Measurements from ENCODE around the gene PCSK2. TPM values are rescaled to one million over a fixed set of nuclear protein-coding genes. Genes with fewer than 3 reads are reported as not detected.

Gene PCSK2
- total RNA-seq, 2 experiments from 2014 or later: not detected

GRCh38 chr20:17287998-17288397 is 61.2 kb downstream of the PCSK2 start:
- POLR2A ChIA-PET: no interaction called here
- DNase-seq (ENCODE audit: low spot score): no peak
- Histone ChIP-seq H3K4me1 (ENCODE audit: insufficient read depth, low read length, poor library complexity, severe bottlenecking) (no peaks in the 10 kb centered on the region), H3K79me2 (ENCODE audit: insufficient read depth, low read depth, low read length) (no peaks in the 10 kb centered on the region), H4K20me1 (ENCODE audit: insufficient read depth, low read length) (no peaks in the 10 kb centered on the region), H3K27ac (ENCODE audit: low read depth, low read length, poor library complexity, severe bottlenecking) (no peak overlapping the region), H3K9me3 (ENCODE audit: low read length) (no peaks in the 10 kb centered on the region), H3K4me3 (ENCODE audit: low read depth, low read length, poor library complexity, severe bottlenecking) (no peak overlapping the region), H3K9me2 (ENCODE audit: insufficient read depth, low read length) (no peaks in the 10 kb centered on the region), H2AFZ (ENCODE audit: low read length) (no peak overlapping the region), H3K36me3 (ENCODE audit: insufficient read depth, low read length) (no peaks in the 10 kb centered on the region), H3K4me2 (ENCODE audit: low read length) (no peak overlapping the region)
- intact Hi-C loops (cut with micrococcal nuclease; ENCODE audit: unreplicated experiment): no loop called here
- TF ChIP-seq EZH2phosphoT487 (IDR thresholded peaks at IDR 0.05; ENCODE audit: borderline replicate concordance, low read depth, low read length): no peak
- CTCF ChIA-PET (ENCODE audit: unreplicated experiment): no interaction called here
- BruUV-seq (replicated peaks): no TSS peak

- Histone ChIP-seq H2AFZ (ENCODE audit: low read length) (no peak overlapping the region), H3K4me3 (ENCODE audit: low read depth, low read length, poor library complexity, severe bottlenecking) (no peak overlapping the region), H3K4me2 (ENCODE audit: low read length) (no peak overlapping the region), H4K20me1 (ENCODE audit: insufficient read depth, low read length) (no peaks in the 10 kb centered on the region), H3K27ac (ENCODE audit: low read depth, low read length, poor library complexity, severe bottlenecking) (no peak overlapping the region), H3K79me2 (ENCODE audit: insufficient read depth, low read depth, low read length) (no peaks in the 10 kb centered on the region), H3K9me2 (ENCODE audit: insufficient read depth, low read length) (no peaks in the 10 kb centered on the region), H3K36me3 (ENCODE audit: insufficient read depth, low read length) (no peaks in the 10 kb centered on the region), H3K4me1 (ENCODE audit: insufficient read depth, low read length, poor library complexity, severe bottlenecking) (no peaks in the 10 kb centered on the region), H3K9me3 (ENCODE audit: low read length) (no peaks in the 10 kb centered on the region)
- no peak for DNase-seq (ENCODE audit: low spot score)
- no TSS peak for BruUV-seq (replicated peaks)
- TF ChIP-seq CTCF (conservative IDR thresholded peaks at IDR 0.05; ENCODE audit: low read length) (no peak), EZH2phosphoT487 (IDR thresholded peaks at IDR 0.05; ENCODE audit: borderline replicate concordance, low read depth, low read length) (no peak)
- CTCF ChIA-PET (ENCODE audit: unreplicated experiment): no interaction called here
- intact Hi-C loops (cut with micrococcal nuclease; ENCODE audit: unreplicated experiment): no loop called here
- POLR2A ChIA-PET: interaction anchor here (0.7 kb wide), 1 partner anchor 71 kb away, joined by 3 read pairs; no protein-coding TSS in a partner anchor
Measured at GRCh38 chr20:17295151-17295726, 68.4 kb downstream of the PCSK2 start.

- no peaks in the 10 kb centered on the region for H3K4me1 ChIP-seq (ENCODE audit: insufficient read depth, low read length, poor library complexity, severe bottlenecking)
- H3K79me2 ChIP-seq (ENCODE audit: insufficient read depth, low read depth, low read length): no peaks in the 10 kb centered on the region
- no peak for TF ChIP-seq CTCF (conservative IDR thresholded peaks at IDR 0.05; ENCODE audit: low read length)
- TF ChIP-seq EZH2phosphoT487 (IDR thresholded peaks at IDR 0.05; ENCODE audit: borderline replicate concordance, low read depth, low read length): no peak
- H3K9me2 ChIP-seq (ENCODE audit: insufficient read depth, low read length): no peaks in the 10 kb centered on the region
- no peak overlapping the region for H3K27ac ChIP-seq (ENCODE audit: low read depth, low read length, poor library complexity, severe bottlenecking)
- DNase-seq (ENCODE audit: low spot score): no peak
- no peaks in the 10 kb centered on the region for H4K20me1 ChIP-seq (ENCODE audit: insufficient read depth, low read length)
- no TSS peak for BruUV-seq (replicated peaks)
- no peak overlapping the region for H3K4me2 ChIP-seq (ENCODE audit: low read length)
- intact Hi-C loops (cut with micrococcal nuclease; ENCODE audit: unreplicated experiment): no loop called here
- POLR2A ChIA-PET: no interaction called here
- no peak overlapping the region for H2AFZ ChIP-seq (ENCODE audit: low read length)
- H3K9me3 ChIP-seq (ENCODE audit: low read length): no peaks in the 10 kb centered on the region
- CTCF ChIA-PET (ENCODE audit: unreplicated experiment): no interaction called here
- no peak overlapping the region for H3K4me3 ChIP-seq (ENCODE audit: low read depth, low read length, poor library complexity, severe bottlenecking)
- H3K36me3 ChIP-seq (ENCODE audit: insufficient read depth, low read length): no peaks in the 10 kb centered on the region
Measured at GRCh38 chr20:17295991-17296390, 69.2 kb downstream of the PCSK2 start.
